Nephron (organoid): ENCODE measurements around the gene RND1.

Experiments
- H3K27ac Mint-ChIP-seq, 3 experiments: 2 replicates each; pipeline ENCODE4 v1.8.0; 2020; ENCODE audit warnings: mixed read lengths in 3 of 3, mild to moderate bottlenecking in 2 of 3, moderate library complexity in 1 of 3
- H3K27me3 Mint-ChIP-seq: 2 replicates; pipeline ENCODE4 v1.8.0; 2021; ENCODE audit warnings: low read depth, mild to moderate bottlenecking, moderate library complexity, mixed read lengths
- H3K36me3 Mint-ChIP-seq: 2 replicates; pipeline ENCODE4 v1.8.0; 2020; ENCODE audit warnings: low read depth, mixed read lengths
- H3K4me1 Mint-ChIP-seq: 2 replicates; pipeline ENCODE4 v1.8.0; 2020; ENCODE audit warnings: mixed read lengths
- H3K4me3 Mint-ChIP-seq, 3 experiments: 2 replicates each; pipeline ENCODE4 v1.8.0; 2020; ENCODE audit warnings: mild to moderate bottlenecking in 3 of 3, mixed read lengths in 3 of 3, moderate library complexity in 2 of 3
- H3K9me3 Mint-ChIP-seq: 2 replicates; pipeline ENCODE4 v1.8.0; 2020; ENCODE audit warnings: mixed read lengths
- TF ChIP-seq, protein P1 (sequence below), 3 experiments: fragments of 200-600 bp; sonication (generic); IDR thresholded peaks; one replicate each; pipeline ENCODE4 v1.5.0; 2021; ENCODE audit warnings: antibody characterized with exemption in 3 of 3; ENCODE audit not compliant: unreplicated experiment in 3 of 3

The RND1 gene

DNA sequence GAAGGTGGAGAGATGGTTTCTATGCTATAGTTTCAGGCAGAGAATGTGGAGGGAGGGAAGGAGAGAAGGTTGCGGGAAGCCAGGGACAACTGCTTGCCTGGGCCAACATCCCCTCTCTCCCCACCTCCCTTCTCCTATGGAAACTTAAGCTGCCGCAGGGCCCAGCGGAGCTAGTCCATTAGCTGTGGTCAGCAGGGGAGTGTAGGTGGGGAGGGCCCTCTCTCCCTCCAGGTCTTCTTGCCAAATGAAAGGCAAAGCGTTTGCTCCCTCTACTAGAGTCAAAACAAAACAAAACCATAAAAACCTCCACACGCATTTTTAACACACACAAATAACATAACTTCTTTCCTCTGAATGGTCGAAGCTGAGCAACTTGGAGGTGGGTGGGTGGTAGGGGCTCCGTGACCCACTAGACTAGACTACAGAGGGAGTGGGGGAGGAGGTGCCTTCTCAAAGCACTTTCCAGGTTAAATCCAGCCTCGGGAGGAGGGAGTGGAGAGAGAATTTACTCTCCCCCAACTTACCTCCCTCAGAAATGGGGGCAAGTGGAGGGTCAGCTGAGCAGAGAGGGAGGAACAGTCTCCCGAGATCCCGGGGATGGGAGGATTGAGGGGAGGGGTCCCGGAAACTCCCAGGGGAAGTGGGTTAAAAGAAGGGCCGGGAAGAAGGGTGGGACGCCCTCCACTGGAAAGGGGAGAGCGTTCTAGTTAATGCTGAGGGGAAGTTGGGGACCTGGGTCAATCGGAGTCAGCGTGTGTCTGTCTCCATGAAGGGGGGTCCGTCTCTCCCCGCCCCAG, 52.0 kb downstream of the RND1 start:
- H3K27me3 Mint-ChIP-seq: peaks cover 6% of the 10 kb centered on the region

DNA sequence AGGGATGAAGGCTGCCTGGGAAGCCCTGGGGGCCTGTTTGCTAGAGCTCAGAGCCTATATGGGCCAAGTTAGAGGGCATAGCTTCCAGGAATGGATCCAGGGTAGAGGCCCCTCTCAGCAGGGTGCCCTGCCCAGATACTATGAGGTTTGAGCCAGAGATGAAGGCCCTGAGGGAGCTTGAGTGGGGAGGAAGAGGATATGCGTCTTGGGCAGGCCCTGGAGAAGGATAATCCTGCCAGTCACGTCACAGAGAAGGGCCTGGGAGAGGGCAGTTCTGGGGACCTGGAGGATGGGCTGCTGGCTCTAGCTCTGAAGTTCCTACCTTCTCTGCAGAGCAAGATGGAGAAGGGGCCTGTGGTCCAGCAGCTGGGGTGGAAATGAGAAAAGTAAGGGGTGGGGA, 53.3 kb downstream of the RND1 start:
- H3K9me3 Mint-ChIP-seq: no peaks in the 10 kb centered on the region
- peaks cover 4% of the 10 kb centered on the region for H3K36me3 Mint-ChIP-seq
- H3K4me3 Mint-ChIP-seq: peak overlapping the region; percentile 68 to 71 (median 70)
- TF ChIP-seq, protein P1, sequence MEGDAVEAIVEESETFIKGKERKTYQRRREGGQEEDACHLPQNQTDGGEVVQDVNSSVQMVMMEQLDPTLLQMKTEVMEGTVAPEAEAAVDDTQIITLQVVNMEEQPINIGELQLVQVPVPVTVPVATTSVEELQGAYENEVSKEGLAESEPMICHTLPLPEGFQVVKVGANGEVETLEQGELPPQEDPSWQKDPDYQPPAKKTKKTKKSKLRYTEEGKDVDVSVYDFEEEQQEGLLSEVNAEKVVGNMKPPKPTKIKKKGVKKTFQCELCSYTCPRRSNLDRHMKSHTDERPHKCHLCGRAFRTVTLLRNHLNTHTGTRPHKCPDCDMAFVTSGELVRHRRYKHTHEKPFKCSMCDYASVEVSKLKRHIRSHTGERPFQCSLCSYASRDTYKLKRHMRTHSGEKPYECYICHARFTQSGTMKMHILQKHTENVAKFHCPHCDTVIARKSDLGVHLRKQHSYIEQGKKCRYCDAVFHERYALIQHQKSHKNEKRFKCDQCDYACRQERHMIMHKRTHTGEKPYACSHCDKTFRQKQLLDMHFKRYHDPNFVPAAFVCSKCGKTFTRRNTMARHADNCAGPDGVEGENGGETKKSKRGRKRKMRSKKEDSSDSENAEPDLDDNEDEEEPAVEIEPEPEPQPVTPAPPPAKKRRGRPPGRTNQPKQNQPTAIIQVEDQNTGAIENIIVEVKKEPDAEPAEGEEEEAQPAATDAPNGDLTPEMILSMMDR (IDR thresholded peaks at IDR 0.05; ENCODE audit: unreplicated experiment in 3 of 3): no peak
- H3K4me1 Mint-ChIP-seq: peaks cover 55% of the 10 kb centered on the region
- H3K27me3 Mint-ChIP-seq: peaks cover 6% of the 10 kb centered on the region
- peak overlapping the region; percentile 83 to 95 (median 94) for H3K27ac Mint-ChIP-seq

More for the DNA sequence above, 52.0 kb downstream of the RND1 start:
- Mint-ChIP-seq H3K36me3 (peaks cover 4% of the 10 kb centered on the region), H3K9me3 (no peaks in the 10 kb centered on the region), H3K4me3 (peak overlapping the region; percentile 90 to 91 (median 91)), H3K4me1 (peaks cover 57% of the 10 kb centered on the region), H3K27ac (peak overlapping the region; percentile 87 to 97 (median 93))
- TF ChIP-seq, protein P1 (IDR thresholded peaks at IDR 0.05; ENCODE audit: unreplicated experiment in 3 of 3): no peak

- peaks cover 47% of the 10 kb centered on the region for H3K4me1 Mint-ChIP-seq
- peaks cover 3% of the 10 kb centered on the region for H3K27me3 Mint-ChIP-seq
- H3K4me3 Mint-ChIP-seq: peak overlapping the region; percentile 43 to 71 (median 45)
- TF ChIP-seq, protein P1 (IDR thresholded peaks at IDR 0.05; ENCODE audit: unreplicated experiment in 3 of 3): no peak
- peaks cover 4% of the 10 kb centered on the region for H3K36me3 Mint-ChIP-seq
- H3K27ac Mint-ChIP-seq: peak overlapping the region; percentile 83 to 95 (median 94)
- no peaks in the 10 kb centered on the region for H3K9me3 Mint-ChIP-seq
Measured at GRCh38 chr12:48811437-48812090, 54.1 kb downstream of the RND1 start.

DNA sequence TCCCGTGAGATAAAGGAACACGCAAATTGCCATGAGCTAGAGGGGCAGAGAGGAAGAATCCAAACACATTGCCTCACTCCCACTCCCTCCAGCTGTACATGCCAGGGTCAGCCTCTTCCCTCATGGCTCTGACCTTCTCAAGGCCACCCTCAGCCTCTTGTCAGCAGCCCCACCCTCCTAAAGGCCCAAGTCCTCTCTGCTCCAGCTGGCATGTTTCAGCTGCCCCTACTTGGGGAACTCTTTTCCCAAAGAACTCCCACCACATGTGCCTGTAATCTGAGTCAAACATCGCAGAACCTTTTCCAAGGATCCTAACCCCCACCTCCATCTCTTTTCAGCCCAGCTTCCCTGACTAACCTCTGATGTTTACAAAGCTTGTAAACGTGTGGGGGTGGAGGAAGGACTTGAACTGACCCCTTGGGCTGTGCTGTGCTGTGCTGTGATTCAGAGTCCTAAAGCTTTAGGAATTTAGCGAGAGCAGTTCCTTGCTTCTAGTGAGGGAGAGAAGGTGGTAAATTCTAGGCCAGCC, 54.7 kb downstream of the RND1 start:
- peak overlapping the region; percentile 43 to 71 (median 45) for H3K4me3 Mint-ChIP-seq
- peaks cover 41% of the 10 kb centered on the region for H3K4me1 Mint-ChIP-seq
- TF ChIP-seq, protein P1 (IDR thresholded peaks at IDR 0.05; ENCODE audit: unreplicated experiment in 3 of 3): no peak
- H3K9me3 Mint-ChIP-seq: no peaks in the 10 kb centered on the region
- no peaks in the 10 kb centered on the region for H3K36me3 Mint-ChIP-seq
- peaks cover 3% of the 10 kb centered on the region for H3K27me3 Mint-ChIP-seq
- H3K27ac Mint-ChIP-seq: peak overlapping the region; percentile 83 to 95 (median 94)

DNA sequence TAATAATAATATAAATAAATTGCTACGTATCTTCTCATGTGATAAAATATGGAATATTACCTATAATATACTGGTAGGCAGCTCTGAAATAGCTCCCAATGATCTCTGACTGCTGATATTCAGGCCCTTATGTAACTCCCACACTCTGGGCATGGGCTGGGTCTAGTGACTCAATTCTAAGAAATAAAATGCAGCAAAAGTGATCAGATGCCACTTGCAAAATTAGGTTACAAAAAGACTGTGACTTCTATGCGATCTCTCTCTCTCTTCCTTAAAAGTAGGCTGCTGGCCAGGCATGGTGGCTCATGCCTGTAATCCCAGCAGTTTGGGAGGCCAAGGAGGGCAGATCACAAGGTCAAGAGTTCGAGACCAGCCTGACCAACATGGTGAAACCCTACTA, 57.7 kb downstream of the RND1 start:
- Mint-ChIP-seq H3K4me3 (no peak overlapping the region), H3K36me3 (no peaks in the 10 kb centered on the region), H3K4me1 (peaks cover 27% of the 10 kb centered on the region), H3K27ac (no peak overlapping the region), H3K9me3 (no peaks in the 10 kb centered on the region), H3K27me3 (no peaks in the 10 kb centered on the region)
- TF ChIP-seq, protein P1 (IDR thresholded peaks at IDR 0.05; ENCODE audit: unreplicated experiment in 3 of 3): no peak
